Transverse colon (tissue), 3 donors: ENCODE measurements around the gene TRIM37.

ENCODE experiments used
- CTCF ChIP-seq, 5 experiments: fragments of 200-600 bp in 3 of 5; fragments of 450-650 bp in 2 of 5; sonication (generic) in 3 of 5; IDR thresholded peaks; 1 replicate in 2 of 5; 2 replicates in 3 of 5; pipeline ENCODE4 v1.5.1; 2016 to 2017; ENCODE audit warnings: antibody characterized with exemption in 5 of 5, inconsistent platforms in 3 of 5, mild to moderate bottlenecking in 2 of 5, moderate library complexity in 1 of 5
- EP300 ChIP-seq: sonication (generic); formaldehyde crosslinking; IDR thresholded peaks from one replicate; pipeline ENCODE4 v1.6.1; 2017; ENCODE audit warnings: antibody characterized with exemption, low read depth
- POLR2A ChIP-seq: fragments of 450-650 bp; IDR thresholded peaks from one replicate; pipeline ENCODE4 v1.6.1; 2016; ENCODE audit warnings: antibody characterized with exemption, mild to moderate bottlenecking, moderate library complexity

- TF ChIP-seq CTCF (IDR thresholded peaks at IDR 0.05) (no peak), EP300 (no peak), POLR2A (no peak)
Measured at GRCh38 chr17:59151006-59151405, 44.3 kb upstream of the TRIM37 start.
